OCI-LY3 (cell line): ENCODE results near the gene PTPRD.

ENCODE experiments used
- H2AFZ ChIP-seq: fragments of 200-600, 300-600 bp; shearing (Covaris generic); 2 replicates; pipeline ENCODE4 v1.6.0; 2014; ENCODE audit warnings: antibody characterized with exemption, low read depth, low read length
- H3K27ac ChIP-seq: fragments of 200-600, 300-600 bp; sonication (generic); 2 replicates; pipeline ENCODE4 v1.5.1; 2014; ENCODE audit warnings: mild to moderate bottlenecking, low read length, moderate library complexity, mixed read lengths
- H3K27me3 ChIP-seq: fragments of 200-600, 300-600 bp; sonication (generic); 2 replicates; pipeline ENCODE4 v1.6.1; 2014; ENCODE audit warnings: low read depth, low read length, mixed read lengths
- H3K36me3 ChIP-seq: fragments of 200-600, 300-600 bp; sonication (generic); replicated peaks from 2 replicates; pipeline ENCODE3; 2014; ENCODE audit warnings: low read depth, low read length, mixed read lengths
- H3K4me1 ChIP-seq: fragments of 300-600, 200-600 bp; sonication (generic); 2 replicates; pipeline ENCODE4 v1.6.1; 2014; ENCODE audit warnings: low read length, mixed read lengths
- H3K4me2 ChIP-seq: fragments of 200-600, 300-600 bp; sonication (generic); 2 replicates; pipeline ENCODE4 v1.6.1; 2014; ENCODE audit warnings: low read length, mixed read lengths
- H3K4me3 ChIP-seq: fragments of 300-600, 200-600 bp; sonication (generic); 2 replicates; pipeline ENCODE4 v1.5.1; 2014; ENCODE audit warnings: antibody characterized with exemption, mild to moderate bottlenecking, low read length, moderate library complexity
- H3K79me2 ChIP-seq: fragments of 300-600, 200-600 bp; shearing (Covaris generic); 2 replicates; pipeline ENCODE4 v1.6.1; 2014; ENCODE audit warnings: mild to moderate bottlenecking, low read length, mixed read lengths
- H3K9ac ChIP-seq: fragments of 300-600, 200-600 bp; shearing (Covaris generic); 2 replicates; pipeline ENCODE4 v1.6.0; 2014; ENCODE audit warnings: mild to moderate bottlenecking, low read length, moderate library complexity
- H3K9me3 ChIP-seq: fragments of 200-600, 300-600 bp; shearing (Covaris generic); 2 replicates; pipeline ENCODE4 v1.6.1; 2014; ENCODE audit warnings: low read length, mixed read lengths; ENCODE audit not compliant: insufficient read depth
- H4K20me1 ChIP-seq: fragments of 200-600, 300-600 bp; sonication (generic); 2 replicates; pipeline ENCODE4 v1.6.1; 2016; ENCODE audit warnings: low read length, mixed read lengths; ENCODE audit not compliant: insufficient read depth
- CTCF ChIP-seq: fragments of 200-600, 300-600 bp; sonication (generic); IDR thresholded peaks from 2 replicates; pipeline ENCODE4 v1.5.1; 2014; ENCODE audit warnings: antibody characterized with exemption, low read length, low read depth
- EZH2phosphoT487 ChIP-seq: fragments of 200-600 bp; shearing (Covaris generic); IDR thresholded peaks from 2 replicates; pipeline ENCODE4 v1.6.1; 2018; ENCODE audit warnings: antibody characterized with exemption, mixed run types, low read depth

Gene PTPRD

GRCh38 chr9:9992936-9993335 lies 619.9 kb downstream of the PTPRD start:
- no peaks in the 10 kb centered on the region for H4K20me1 ChIP-seq
- H3K4me3 ChIP-seq = no peak overlapping the region
- H3K4me2 ChIP-seq = no peak overlapping the region
- H3K36me3 ChIP-seq = no peaks in the 10 kb centered on the region
- H3K9me3 ChIP-seq = no peaks in the 10 kb centered on the region
- H3K9ac ChIP-seq = no peak overlapping the region
- no peaks in the 10 kb centered on the region for H3K79me2 ChIP-seq
- H3K27me3 ChIP-seq = no peaks in the 10 kb centered on the region
- no peaks in the 10 kb centered on the region for H3K4me1 ChIP-seq
- TF ChIP-seq CTCF (no peak), EZH2phosphoT487 (no peak)
- no peak overlapping the region for H2AFZ ChIP-seq
- H3K27ac ChIP-seq = no peak overlapping the region

GRCh38 chr9:9973062-9973461 lies 639.7 kb downstream of the PTPRD start:
- H3K27ac ChIP-seq = no peak overlapping the region
- no peaks in the 10 kb centered on the region for H3K27me3 ChIP-seq
- no peaks in the 10 kb centered on the region for H3K9me3 ChIP-seq
- no peak overlapping the region for H2AFZ ChIP-seq
- H3K4me2 ChIP-seq = no peak overlapping the region
- no peaks in the 10 kb centered on the region for H3K4me1 ChIP-seq
- no peak overlapping the region for H3K9ac ChIP-seq
- H4K20me1 ChIP-seq = no peaks in the 10 kb centered on the region
- no peak overlapping the region for H3K4me3 ChIP-seq
- TF ChIP-seq CTCF (no peak), EZH2phosphoT487 (no peak)
- no peaks in the 10 kb centered on the region for H3K79me2 ChIP-seq
- H3K36me3 ChIP-seq = no peaks in the 10 kb centered on the region

DNA sequence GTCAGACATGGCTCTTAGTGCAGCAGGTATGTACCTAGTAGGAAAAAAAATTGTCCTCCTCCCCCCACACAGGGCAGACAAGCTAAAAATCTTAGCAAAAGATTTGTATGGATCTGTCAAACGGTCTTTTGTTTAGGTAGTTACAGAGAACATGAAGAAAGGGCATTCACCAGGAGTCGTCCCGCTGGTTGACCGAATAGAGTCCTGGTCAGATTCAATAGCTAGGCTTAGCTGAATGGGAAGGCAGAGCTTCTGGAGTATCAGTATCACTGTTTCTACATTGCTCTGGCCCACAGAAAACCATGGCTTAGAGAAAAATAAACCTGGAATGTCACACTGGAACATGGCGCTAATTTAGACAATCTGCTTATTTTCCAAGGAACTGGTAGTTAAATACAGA lies 642.3 kb downstream of the PTPRD start:
- no peaks in the 10 kb centered on the region for H4K20me1 ChIP-seq
- no peak overlapping the region for H3K4me3 ChIP-seq
- no peak overlapping the region for H3K4me2 ChIP-seq
- 0 out of 2 replicates have a peak, but pooled peaks cover 3% of the 10 kb centered on the region for H3K27me3 ChIP-seq
- no peaks in the 10 kb centered on the region for H3K79me2 ChIP-seq
- no peaks in the 10 kb centered on the region for H3K4me1 ChIP-seq
- H3K9me3 ChIP-seq = no peaks in the 10 kb centered on the region
- H3K9ac ChIP-seq = no peak overlapping the region
- TF ChIP-seq CTCF (no peak), EZH2phosphoT487 (no peak)
- no peak overlapping the region for H2AFZ ChIP-seq
- no peak overlapping the region for H3K27ac ChIP-seq
- H3K36me3 ChIP-seq = no peaks in the 10 kb centered on the region

- H3K4me1 ChIP-seq = no peaks in the 10 kb centered on the region
- H3K4me3 ChIP-seq = no peak overlapping the region
- no peak overlapping the region for H3K27ac ChIP-seq
- peaks cover 6% of the 10 kb centered on the region; the same call in 1 of the 2 replicates for H3K27me3 ChIP-seq
- TF ChIP-seq CTCF (no peak), EZH2phosphoT487 (no peak)
- H2AFZ ChIP-seq = no peak overlapping the region
- H3K4me2 ChIP-seq = no peak overlapping the region
- no peaks in the 10 kb centered on the region for H3K36me3 ChIP-seq
- H3K9me3 ChIP-seq = no peaks in the 10 kb centered on the region
- no peaks in the 10 kb centered on the region for H4K20me1 ChIP-seq
- H3K79me2 ChIP-seq = no peaks in the 10 kb centered on the region
- H3K9ac ChIP-seq = no peak overlapping the region
Measured at GRCh38 chr9:9963841-9964240, 649.0 kb downstream of the PTPRD start.
